Measurements from ENCODE around the gene BMP8A.
"Not testable (repeated sequence)": the region's sequence is repeated elsewhere in the genome, so short reads cannot be mapped to it uniquely, and the experiment has no call there.

Gene BMP8A

GRCh38 chr1:39452540-39452939 lies 38.9 kb upstream of the BMP8A start:
- H3K4me3 ChIP-seq (ENCODE audit: control insufficient read depth, low read depth, low read length) = no peak overlapping the region
- TF ChIP-seq, protein P1, sequence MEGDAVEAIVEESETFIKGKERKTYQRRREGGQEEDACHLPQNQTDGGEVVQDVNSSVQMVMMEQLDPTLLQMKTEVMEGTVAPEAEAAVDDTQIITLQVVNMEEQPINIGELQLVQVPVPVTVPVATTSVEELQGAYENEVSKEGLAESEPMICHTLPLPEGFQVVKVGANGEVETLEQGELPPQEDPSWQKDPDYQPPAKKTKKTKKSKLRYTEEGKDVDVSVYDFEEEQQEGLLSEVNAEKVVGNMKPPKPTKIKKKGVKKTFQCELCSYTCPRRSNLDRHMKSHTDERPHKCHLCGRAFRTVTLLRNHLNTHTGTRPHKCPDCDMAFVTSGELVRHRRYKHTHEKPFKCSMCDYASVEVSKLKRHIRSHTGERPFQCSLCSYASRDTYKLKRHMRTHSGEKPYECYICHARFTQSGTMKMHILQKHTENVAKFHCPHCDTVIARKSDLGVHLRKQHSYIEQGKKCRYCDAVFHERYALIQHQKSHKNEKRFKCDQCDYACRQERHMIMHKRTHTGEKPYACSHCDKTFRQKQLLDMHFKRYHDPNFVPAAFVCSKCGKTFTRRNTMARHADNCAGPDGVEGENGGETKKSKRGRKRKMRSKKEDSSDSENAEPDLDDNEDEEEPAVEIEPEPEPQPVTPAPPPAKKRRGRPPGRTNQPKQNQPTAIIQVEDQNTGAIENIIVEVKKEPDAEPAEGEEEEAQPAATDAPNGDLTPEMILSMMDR (conservative IDR thresholded peaks at IDR 0.05; ENCODE audit: control insufficient read depth, insufficient read depth, low read depth, low read length) = no peak
- DNase-seq (ENCODE audit: low read depth) = no peak

GRCh38 chr1:39453603-39454002 lies 37.8 kb upstream of the BMP8A start:
- TF ChIP-seq, protein P1 (conservative IDR thresholded peaks at IDR 0.05; ENCODE audit: control insufficient read depth, insufficient read depth, low read depth, low read length) = no peak
- H3K4me3 ChIP-seq (ENCODE audit: control insufficient read depth, low read depth, low read length) = no peak overlapping the region
- DNase-seq (ENCODE audit: low read depth) = peak; percentile 90

DNA sequence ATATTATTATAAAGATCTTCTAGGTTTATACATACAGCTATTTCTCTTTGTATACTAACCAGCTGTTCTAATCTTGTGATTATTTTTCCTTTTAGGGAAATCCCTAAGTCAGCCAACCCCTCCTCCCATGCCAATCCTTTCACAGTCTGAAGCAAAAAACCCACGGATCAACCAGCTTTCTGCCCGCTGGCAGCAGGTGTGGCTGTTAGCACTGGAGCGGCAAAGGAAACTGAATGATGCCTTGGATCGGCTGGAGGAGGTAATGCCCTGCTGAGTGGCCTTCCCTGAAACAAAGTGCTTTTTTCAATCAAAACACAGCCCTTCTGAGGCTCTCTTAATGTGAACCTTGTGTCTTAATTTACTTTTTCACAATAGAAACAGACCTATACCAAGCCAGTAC lies 32.4 kb upstream of the BMP8A start:
- H3K4me3 ChIP-seq (ENCODE audit: control insufficient read depth, low read depth, low read length) = no peak overlapping the region
- TF ChIP-seq, protein P1 (conservative IDR thresholded peaks at IDR 0.05; ENCODE audit: control insufficient read depth, insufficient read depth, low read depth, low read length) = no peak
- no peak for DNase-seq (ENCODE audit: low read depth)

GRCh38 chr1:39462074-39462473 lies 29.4 kb upstream of the BMP8A start:
- peak; percentile 81 for DNase-seq (ENCODE audit: low read depth)
- H3K4me3 ChIP-seq (ENCODE audit: control insufficient read depth, low read depth, low read length) = no peak overlapping the region
- TF ChIP-seq, protein P1 (conservative IDR thresholded peaks at IDR 0.05; ENCODE audit: control insufficient read depth, insufficient read depth, low read depth, low read length) = no peak

GRCh38 chr1:39466413-39467107 lies 24.9 kb upstream of the BMP8A start:
- TF ChIP-seq, protein P1 (conservative IDR thresholded peaks at IDR 0.05; ENCODE audit: control insufficient read depth, insufficient read depth, low read depth, low read length) = no peak
- no peak for DNase-seq (ENCODE audit: low read depth)
- no peak overlapping the region for H3K4me3 ChIP-seq (ENCODE audit: control insufficient read depth, low read depth, low read length)

- not testable (repeated sequence) for H3K4me3 ChIP-seq (ENCODE audit: control insufficient read depth, low read depth, low read length); DNase-seq (ENCODE audit: low read depth)
Measured at GRCh38 chr1:39467108-39467720, 24.2 kb upstream of the BMP8A start.

DNA sequence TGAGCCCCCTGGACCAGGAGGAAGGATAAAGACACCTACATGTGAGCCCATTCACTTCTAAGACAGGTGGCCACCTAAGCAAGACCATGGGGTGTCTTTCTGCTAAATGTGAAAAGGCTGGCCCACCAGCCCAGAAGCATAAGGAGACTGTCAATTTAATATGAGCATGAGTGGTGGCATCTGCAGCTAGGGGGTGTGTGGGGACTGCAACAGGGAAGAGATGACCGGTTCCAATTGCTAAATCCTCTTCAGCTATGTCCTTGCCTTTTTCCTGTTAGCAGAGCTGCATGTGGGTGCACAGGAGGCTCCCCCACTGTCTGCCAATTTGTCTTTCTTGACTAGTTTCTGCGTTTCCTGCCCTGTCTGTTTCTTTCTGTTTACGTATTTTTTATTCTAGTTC lies 22.3 kb upstream of the BMP8A start:
- H3K4me3 ChIP-seq (ENCODE audit: control insufficient read depth, low read depth, low read length) = no peak overlapping the region
- DNase-seq (ENCODE audit: low read depth) = no peak
- TF ChIP-seq, protein P1 (conservative IDR thresholded peaks at IDR 0.05; ENCODE audit: control insufficient read depth, insufficient read depth, low read depth, low read length) = no peak

Data from fibroblast of mammary gland (primary cell).